Progenitor cell of endocrine pancreas (in vitro differentiated cells): Measurements from ENCODE around the gene REXO1. TPM values are rescaled to one million over a fixed set of nuclear protein-coding genes. Genes with fewer than 3 reads are reported as not detected.
A peak's percentile ranks its signal among the peaks of the same experiment; 100 is the strongest.

Source experiments
- DNase-seq: peaks from one replicate; pipeline ENCODE4 v3.0.0; 2021; ENCODE audit warnings: low spot score; ENCODE audit not compliant: unreplicated experiment
- H3K27ac Mint-ChIP-seq: 2 replicates; pipeline ENCODE4 v1.8.0; 2021; ENCODE audit warnings: mild to moderate bottlenecking, moderate library complexity, mixed read lengths
- H3K27me3 Mint-ChIP-seq: 2 replicates; pipeline ENCODE4 v1.8.0; 2021; ENCODE audit warnings: mixed read lengths
- H3K36me3 Mint-ChIP-seq: 2 replicates; pipeline ENCODE4 v1.8.0; 2022; ENCODE audit warnings: mixed read lengths; ENCODE audit not compliant: insufficient read depth
- H3K4me1 Mint-ChIP-seq: 2 replicates; pipeline ENCODE4 v1.8.0; 2021; ENCODE audit warnings: low read depth, mixed read lengths
- H3K4me3 Mint-ChIP-seq: 2 replicates; pipeline ENCODE4 v1.8.0; 2021; ENCODE audit warnings: low read depth, mild to moderate bottlenecking, moderate library complexity, mixed read lengths
- H3K9me3 Mint-ChIP-seq: 2 replicates; pipeline ENCODE4 v1.8.0; 2021; ENCODE audit warnings: low read depth, mixed read lengths
- CTCF ChIP-seq: fragments of 200-600 bp; sonication (generic); IDR thresholded peaks from one replicate; pipeline ENCODE4 v1.5.0; 2021; ENCODE audit warnings: antibody characterized with exemption, mild to moderate bottlenecking; ENCODE audit not compliant: unreplicated experiment
- total RNA-seq: library from RNA; stranded (reverse); gene quantifications from 2 replicates; pipeline ENCODE4 v1.2.1, GENCODE V29; 2021

Gene REXO1
- total RNA-seq, 1 donor from 2014 or later: 42.8 TPM

- Mint-ChIP-seq H3K27me3 (no peaks in the 10 kb centered on the region), H3K27ac (peak overlapping the region; percentile 25), H3K9me3 (no peaks in the 10 kb centered on the region), H3K36me3 (no peaks in the 10 kb centered on the region), H3K4me1 (peaks cover 3% of the 10 kb centered on the region), H3K4me3 (no peak overlapping the region)
- no peak for DNase-seq
- no peak for TF ChIP-seq CTCF
Observed at GRCh38 chr19:1841209-1841924, 6.9 kb downstream of the REXO1 start.

- Mint-ChIP-seq H3K4me3 (no peak overlapping the region), H3K4me1 (no peaks in the 10 kb centered on the region), H3K9me3 (no peaks in the 10 kb centered on the region), H3K27me3 (no peaks in the 10 kb centered on the region), H3K27ac (peak overlapping the region; percentile 45), H3K36me3 (no peaks in the 10 kb centered on the region)
- no peak for DNase-seq
- TF ChIP-seq CTCF: no peak
Observed at GRCh38 chr19:1840541-1841115, 7.7 kb downstream of the REXO1 start.

GRCh38 chr19:1839658-1840540 lies 8.4 kb downstream of the REXO1 start:
- no peak for TF ChIP-seq CTCF
- H3K27me3 Mint-ChIP-seq: no peaks in the 10 kb centered on the region
- no peak overlapping the region for H3K4me3 Mint-ChIP-seq
- DNase-seq: no peak
- no peaks in the 10 kb centered on the region for H3K9me3 Mint-ChIP-seq
- H3K4me1 Mint-ChIP-seq: no peaks in the 10 kb centered on the region
- H3K27ac Mint-ChIP-seq: peak overlapping the region; percentile 45
- H3K36me3 Mint-ChIP-seq: no peaks in the 10 kb centered on the region

GRCh38 chr19:1837625-1838105 lies 10.6 kb downstream of the REXO1 start:
- H3K36me3 Mint-ChIP-seq: no peaks in the 10 kb centered on the region
- no peak overlapping the region for H3K4me3 Mint-ChIP-seq
- H3K4me1 Mint-ChIP-seq: no peaks in the 10 kb centered on the region
- H3K27ac Mint-ChIP-seq: no peak overlapping the region
- no peaks in the 10 kb centered on the region for H3K9me3 Mint-ChIP-seq
- peak; percentile 74 for DNase-seq
- TF ChIP-seq CTCF: peak; percentile 93
- H3K27me3 Mint-ChIP-seq: no peaks in the 10 kb centered on the region

- H3K4me1 Mint-ChIP-seq: no peaks in the 10 kb centered on the region
- H3K36me3 Mint-ChIP-seq: no peaks in the 10 kb centered on the region
- H3K9me3 Mint-ChIP-seq: no peaks in the 10 kb centered on the region
- DNase-seq: no peak
- H3K4me3 Mint-ChIP-seq: no peak overlapping the region
- no peaks in the 10 kb centered on the region for H3K27me3 Mint-ChIP-seq
- H3K27ac Mint-ChIP-seq: no peak overlapping the region
- TF ChIP-seq CTCF: no peak
Observed at GRCh38 chr19:1837222-1837565, 11.1 kb downstream of the REXO1 start.
